HepG2 (cell line): ENCODE data around the gene B3GNT7. TPM values are rescaled to one million over a fixed set of nuclear protein-coding genes. Genes with fewer than 3 reads are reported as not detected.

Experiments used
- AHDC1 ChIP-seq: sonication (generic); formaldehyde crosslinking; IDR thresholded peaks from 2 replicates; pipeline ENCODE4 v1.5.1; 2020; ENCODE audit warnings: mild to moderate bottlenecking, missing genetic modification reagents, borderline replicate concordance
- CEBPG ChIP-seq: IDR thresholded peaks from 2 replicates; pipeline ENCODE4 v1.6.1; 2016
- CREB1 ChIP-seq, 2 experiments: fragments of 450-650 bp in 1 of 2; IDR thresholded peaks; 2 replicates each; pipeline ENCODE4 v1.6.1; 2016 to 2017; ENCODE audit warnings: control low read depth in 1 of 2, mild to moderate bottlenecking in 1 of 2, missing compliant biosample characterization in 1 of 2, missing genetic modification characterization in 1 of 2
- HDAC1 ChIP-seq: sonication (generic); formaldehyde crosslinking; IDR thresholded peaks from 2 replicates; pipeline ENCODE4 v1.5.1; 2020; ENCODE audit warnings: mild to moderate bottlenecking, missing genetic modification reagents
- HMG20B ChIP-seq: conservative IDR thresholded peaks from 2 replicates; pipeline ENCODE4 v1.6.1; 2016; ENCODE audit warnings: missing genetic modification reagents, missing compliant biosample characterization
- MIER2 ChIP-seq: IDR thresholded peaks from 2 replicates; pipeline ENCODE4 v1.6.1; 2016; ENCODE audit warnings: missing biosample characterization, missing genetic modification reagents
- SNAPC2 ChIP-seq: sonication (generic); formaldehyde crosslinking; IDR thresholded peaks from 2 replicates; pipeline ENCODE4 v1.8.1; 2022; ENCODE audit warnings: mild to moderate bottlenecking, missing genetic modification reagents
- THRA ChIP-seq: sonication (generic); formaldehyde crosslinking; IDR thresholded peaks from 2 replicates; pipeline ENCODE4 v1.4.0; 2020; ENCODE audit warnings: missing genetic modification reagents, borderline replicate concordance
- ZNF121 ChIP-seq: sonication (generic); formaldehyde crosslinking; IDR thresholded peaks from 2 replicates; pipeline ENCODE4 v1.5.0; 2020; ENCODE audit warnings: mild to moderate bottlenecking, missing genetic modification reagents
- ZNF142 ChIP-seq: sonication (generic); formaldehyde crosslinking; IDR thresholded peaks from 2 replicates; pipeline ENCODE4 v1.4.0; 2020; ENCODE audit warnings: missing genetic modification reagents
- ZNF251 ChIP-seq: sonication (generic); formaldehyde crosslinking; IDR thresholded peaks from 2 replicates; pipeline ENCODE4 v1.9.0; 2021; ENCODE audit warnings: mild to moderate bottlenecking, missing genetic modification reagents
- ZNF770 ChIP-seq: sonication (generic); formaldehyde crosslinking; IDR thresholded peaks from 2 replicates; pipeline ENCODE4 v1.5.0; 2020; ENCODE audit warnings: mild to moderate bottlenecking, missing genetic modification reagents
- ZNF780A ChIP-seq: sonication (generic); formaldehyde crosslinking; IDR thresholded peaks from 2 replicates; pipeline ENCODE4 v1.8.0; 2022; ENCODE audit warnings: mild to moderate bottlenecking, missing genetic modification reagents, moderate library complexity
- polyA plus RNA-seq, 8 experiments: library from polyadenylated mRNA; depleted of rRNA in 3 of 8; stranded (reverse) in 7 of 8; unstranded in 1 of 8; fragments of >200 nt; fragmentation: Illumina TruSeq in 4 of 8; extraction: Trizol in 4 of 8; gene quantifications; 2 replicates each; pipeline versions ENCODE4 v1.2.1 to v1.2.3, GENCODE V29; 2011 to 2016; ENCODE audit warnings: low read depth in 4 of 8, missing spikeins in 1 of 8, mixed read lengths in 1 of 8; ENCODE audit not compliant: insufficient read depth in 1 of 8
- total RNA-seq, 5 experiments: library from RNA; depleted of rRNA; stranded (reverse); fragments of >200 nt; fragmentation: Illumina TruSeq; extraction: Trizol; gene quantifications; 2 replicates each; pipeline ENCODE4 v1.2.3, GENCODE V29; 2016; ENCODE audit warnings: low read depth in 1 of 5

Gene B3GNT7
- total and polyA plus RNA-seq, 2 of the 13 experiments (the other 11 are each of a cell fraction or from before 2014, with no cell fraction given), result 0.04 to 0.24 TPM

- no peak for TF ChIP-seq ZNF142 (CRISPR knock-in tag)
- no peak for TF ChIP-seq THRA (CRISPR knock-in tag)
- TF ChIP-seq AHDC1 (CRISPR knock-in tag), result peak; percentile 33; the same call in 1 of the 2 replicates
- TF ChIP-seq ZNF780A (CRISPR knock-in tag), result no peak
- 0 out of 2 replicates have a peak, but pooled peaks have one; percentile 39 for TF ChIP-seq ZNF121 (CRISPR knock-in tag)
- no peak for TF ChIP-seq ZNF251
- peak; percentile 22; the same call in 1 of the 2 replicates for TF ChIP-seq HDAC1 (CRISPR knock-in tag)
- TF ChIP-seq HMG20B (CRISPR knock-in tag), result no peak
- no peak for TF ChIP-seq CREB1 (IDR thresholded peaks at IDR 0.05)
- TF ChIP-seq CREB1 (CRISPR knock-in tag; IDR thresholded peaks at IDR 0.05), result no peak
- TF ChIP-seq ZNF770 (CRISPR knock-in tag), result peak; percentile 38; the same call in 1 of the 2 replicates
- no peak for TF ChIP-seq SNAPC2
- TF ChIP-seq MIER2, result no peak
- no peak for TF ChIP-seq CEBPG
These were observed 54.1 kb downstream of the B3GNT7 start (continued) for GRCh38 chr2:231449503-231450054.
